GM21619 (cell line): Measurements from ENCODE around the gene PDCD5.
"Not testable (repeated sequence)": the region's sequence is repeated elsewhere in the genome, so short reads cannot be mapped to it uniquely, and the experiment has no call there.

Experiments
- ATAC-seq: cut with Tn5 transposase; IDR thresholded peaks from one replicate; pipeline ENCODE4 v1.9.1; 2021; ENCODE audit not compliant: unreplicated experiment

The PDCD5 gene, protein sequence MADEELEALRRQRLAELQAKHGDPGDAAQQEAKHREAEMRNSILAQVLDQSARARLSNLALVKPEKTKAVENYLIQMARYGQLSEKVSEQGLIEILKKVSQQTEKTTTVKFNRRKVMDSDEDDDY

DNA sequence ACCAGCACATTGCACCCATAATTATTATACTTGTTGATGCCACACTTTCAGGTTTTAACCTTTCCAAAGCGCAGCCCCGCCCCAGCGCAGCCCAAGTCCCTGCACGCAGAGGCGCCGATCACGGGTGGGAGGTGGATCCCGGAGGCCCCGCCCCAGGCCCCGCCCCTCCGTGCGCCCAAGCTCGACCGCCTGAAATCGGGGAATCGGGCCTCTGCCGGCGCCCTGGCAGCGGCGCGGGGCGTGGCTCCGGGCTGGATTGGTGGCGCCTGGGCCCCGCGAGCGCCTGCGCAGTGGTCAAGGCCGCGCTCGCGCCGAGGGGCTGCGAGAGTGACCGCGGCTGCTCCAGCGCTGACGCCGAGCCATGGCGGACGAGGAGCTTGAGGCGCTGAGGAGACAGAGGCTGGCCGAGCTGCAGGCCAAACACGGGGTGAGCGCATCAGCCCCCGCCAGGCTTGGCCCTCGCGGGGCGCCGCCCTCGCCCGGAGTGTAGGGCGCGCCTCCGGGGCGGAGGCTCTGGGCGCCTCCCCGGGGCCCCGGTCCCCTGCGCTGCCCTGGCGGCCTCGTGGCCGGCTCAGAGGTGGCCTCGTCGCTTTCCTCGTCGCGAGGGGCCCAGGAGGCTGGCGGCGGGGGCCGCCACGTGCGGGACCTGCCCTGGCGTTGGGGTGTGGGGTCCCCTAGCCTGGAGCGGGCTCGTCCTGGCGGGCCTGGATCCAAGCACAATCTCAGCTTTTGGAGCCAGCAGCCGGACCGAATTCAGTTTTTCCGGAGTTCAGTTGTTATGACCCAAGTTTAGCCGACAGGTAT lies at the start of gene PDCD5:
TSS of gene PDCD5 (plus strand) at position 290 of the 804 bp plus-strand sequence. CDS start at position 362, 72 bp downstream.
- peak; percentile 83 for ATAC-seq

- no peak for ATAC-seq
These were observed 48.8 kb upstream of the PDCD5 start for GRCh38 chr19:32532233-32532632.

- no peak for ATAC-seq
These were observed 43.4 kb upstream of the PDCD5 start for GRCh38 chr19:32537580-32537979.

DNA sequence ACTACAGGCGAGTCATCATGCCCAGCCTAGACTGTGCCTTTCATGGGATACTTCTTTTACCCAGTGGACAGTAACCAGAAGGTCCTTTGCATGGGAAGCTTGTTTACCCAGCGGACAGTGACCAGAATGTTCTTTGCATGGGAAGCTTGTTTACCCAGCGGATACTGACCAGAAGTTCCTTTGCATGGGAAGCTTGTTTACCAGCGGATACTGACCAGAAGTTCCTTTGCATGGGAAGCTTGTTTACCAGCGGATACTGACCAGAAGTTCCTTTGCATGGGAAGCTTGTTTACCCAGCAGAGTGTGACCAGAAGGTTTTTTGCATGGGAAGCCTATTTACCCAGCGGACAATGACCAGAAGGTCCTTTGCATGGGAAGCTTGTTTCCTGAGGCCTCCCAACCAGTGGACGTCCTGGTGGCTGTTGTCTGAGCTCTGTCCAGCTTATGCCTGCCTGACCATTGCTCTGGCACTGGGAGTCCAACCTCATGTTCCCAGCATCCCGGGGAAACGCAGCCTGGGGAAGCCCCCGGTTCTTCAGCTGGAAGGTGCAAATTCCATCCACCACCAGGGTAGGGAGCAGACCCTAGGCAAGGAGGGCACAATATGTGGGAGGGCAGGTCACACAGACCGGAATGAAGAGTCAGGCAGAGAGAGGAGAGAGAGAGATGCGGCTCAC lies 41.6 kb upstream of the PDCD5 start:
- no peak for ATAC-seq

DNA sequence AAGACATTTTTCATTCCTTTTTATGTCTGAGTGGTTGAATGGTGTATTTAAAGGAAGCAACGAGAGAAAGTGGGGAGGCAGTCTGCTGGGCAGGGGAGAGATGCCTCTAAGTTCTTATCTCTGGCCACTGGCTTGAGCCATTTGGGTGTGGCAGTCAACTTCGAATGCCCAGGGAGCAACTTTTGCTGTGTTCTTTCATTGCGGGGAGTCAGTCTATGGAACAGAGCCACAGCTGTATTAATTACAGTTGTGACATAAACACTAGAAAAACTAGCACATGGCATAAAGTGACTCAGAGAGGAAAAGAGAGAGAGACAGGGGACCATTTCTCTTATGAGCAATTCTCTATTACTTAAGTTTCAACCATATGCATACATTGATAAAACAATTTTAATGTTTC lies 40.4 kb upstream of the PDCD5 start:
- no peak for ATAC-seq

DNA sequence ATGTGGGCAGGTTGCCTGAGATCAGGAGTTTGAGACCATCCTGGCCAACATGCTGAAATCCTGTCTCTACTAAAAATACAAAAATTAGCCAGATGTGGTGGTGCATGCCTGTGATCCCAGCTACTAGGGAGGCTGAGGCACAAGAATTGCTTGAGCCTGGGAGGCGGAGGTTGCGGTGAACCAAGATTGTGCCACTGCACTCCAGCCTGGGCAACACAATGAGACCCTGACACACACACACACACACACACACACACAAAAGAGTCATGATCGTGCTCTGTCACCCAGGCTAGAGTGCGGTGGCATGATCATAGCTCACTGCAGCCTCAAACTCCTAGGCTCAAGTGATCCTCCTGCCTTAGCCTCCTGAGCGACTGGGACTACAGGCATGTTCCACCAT lies 39.6 kb upstream of the PDCD5 start:
- ATAC-seq, result not testable (repeated sequence)

- ATAC-seq, result no peak
These were observed 38.4 kb upstream of the PDCD5 start for GRCh38 chr19:32542477-32543108.

GRCh38 chr19:32543115-32543900 lies 37.7 kb upstream of the PDCD5 start:
- no peak for ATAC-seq

DNA sequence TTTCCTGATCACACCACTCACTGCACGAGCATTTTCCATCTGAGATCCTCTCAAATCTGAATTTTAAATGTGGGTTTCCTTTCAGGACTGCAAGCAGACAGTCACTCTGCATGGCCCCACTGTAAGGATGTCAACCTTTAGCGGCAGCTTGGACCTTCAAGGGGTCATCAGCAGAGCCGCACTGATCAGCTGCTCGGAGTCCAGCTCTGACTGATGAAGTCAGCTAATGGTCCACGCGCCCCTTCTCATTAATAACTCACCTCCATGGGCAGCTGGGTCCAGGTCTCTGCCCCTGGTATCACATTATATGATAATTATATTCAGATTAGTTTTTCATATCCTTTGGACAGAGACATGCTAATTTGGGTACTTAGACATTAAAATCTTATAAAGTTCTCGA lies 36.1 kb upstream of the PDCD5 start:
- ATAC-seq, result no peak

GRCh38 chr19:32550666-32551065 lies 30.3 kb upstream of the PDCD5 start:
- no peak for ATAC-seq

GRCh38 chr19:32555786-32556185 lies 25.2 kb upstream of the PDCD5 start:
- no peak for ATAC-seq

DNA sequence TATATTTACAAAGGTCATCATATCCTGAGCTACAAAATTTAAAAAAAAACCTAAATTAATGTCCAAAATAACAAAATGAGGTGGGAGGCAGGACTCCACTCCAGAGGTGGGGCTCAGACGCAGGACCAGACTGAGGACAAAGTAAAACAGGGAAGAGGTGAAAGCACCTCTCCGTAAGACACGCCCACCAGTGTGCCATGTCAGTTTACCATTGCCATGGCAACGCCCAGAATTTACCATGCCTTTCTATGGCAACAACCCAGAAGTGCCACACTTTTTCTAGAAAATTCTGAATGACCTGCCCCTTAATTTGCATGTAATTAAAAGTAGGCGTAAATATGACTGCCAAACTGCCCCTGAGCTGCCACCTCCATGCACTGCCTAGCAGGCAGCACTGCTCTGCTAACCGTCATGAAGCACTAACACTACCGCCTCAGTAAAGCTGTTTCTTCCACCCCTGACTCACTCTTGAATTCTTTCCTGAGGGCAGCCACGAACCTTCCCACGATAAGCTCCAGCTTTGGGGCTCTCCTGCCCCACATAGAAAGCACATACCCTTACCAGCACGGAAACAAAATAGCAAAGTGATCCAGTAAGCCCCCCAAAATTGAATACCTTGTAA lies 22.3 kb upstream of the PDCD5 start:
- no peak for ATAC-seq

- ATAC-seq, result no peak
These were observed 17.2 kb upstream of the PDCD5 start for GRCh38 chr19:32563761-32564160.

DNA sequence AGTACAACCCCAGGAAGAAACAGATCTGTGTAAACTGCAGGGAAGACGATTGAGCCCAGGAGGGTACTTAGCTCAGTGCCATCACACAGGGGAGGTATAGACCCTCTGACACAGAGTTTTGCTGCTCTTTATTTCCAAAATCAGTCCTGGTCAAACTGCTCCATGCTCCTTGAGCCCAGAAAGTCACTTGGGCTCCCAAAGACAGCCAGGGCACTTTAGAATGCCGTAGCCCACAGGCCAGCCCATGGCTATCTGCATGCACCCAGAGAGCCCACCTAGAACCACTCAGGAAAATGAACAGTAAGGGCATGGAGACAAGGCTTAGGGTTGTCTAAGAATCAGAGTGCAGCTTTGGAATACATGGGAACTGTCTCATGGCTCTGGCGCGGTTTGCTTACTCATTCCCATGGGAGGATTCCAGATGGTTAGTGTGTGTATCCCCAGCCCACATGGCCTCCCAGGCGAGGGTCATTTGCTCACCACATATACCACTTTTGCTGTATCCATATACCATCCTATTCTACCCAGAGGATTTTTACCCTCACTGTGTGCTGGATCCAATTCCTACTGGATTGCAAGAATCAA lies 14.7 kb upstream of the PDCD5 start:
- ATAC-seq, result no peak

GRCh38 chr19:32567486-32567885 lies 13.5 kb upstream of the PDCD5 start:
- ATAC-seq, result no peak

DNA sequence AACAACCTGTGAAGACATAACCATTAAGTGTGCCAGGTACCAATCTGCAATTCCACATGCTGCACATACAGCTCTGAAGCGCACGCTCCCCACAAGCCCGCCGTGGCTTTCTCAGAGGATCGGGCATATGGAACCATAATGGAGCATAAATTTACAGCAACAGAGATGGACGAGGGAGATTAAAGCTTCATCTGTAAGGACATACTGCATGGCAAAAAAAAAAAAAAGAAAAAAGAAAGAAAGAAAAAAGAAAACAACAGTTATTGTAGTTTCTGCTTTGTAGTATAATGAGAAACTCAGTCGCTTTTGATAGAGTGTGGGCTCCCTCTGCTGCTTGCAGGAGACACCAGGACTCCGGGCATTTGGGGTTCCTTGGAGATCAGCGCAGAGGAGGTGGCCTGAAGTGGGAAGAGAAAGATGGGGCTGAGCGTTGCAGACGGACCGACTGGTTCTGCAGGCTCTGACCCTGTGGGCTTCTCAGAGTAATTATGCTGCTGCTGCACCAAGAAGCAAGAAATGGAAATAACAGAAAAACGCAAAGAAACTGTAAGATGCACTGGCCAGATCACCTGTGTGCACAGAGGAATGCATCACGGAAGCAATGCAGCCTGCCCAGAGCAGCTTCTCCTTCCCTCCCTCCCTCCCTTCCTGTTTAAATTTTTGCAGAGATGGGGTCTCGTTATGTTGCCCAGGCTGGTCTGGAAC lies 10.8 kb upstream of the PDCD5 start:
- ATAC-seq, result peak; percentile 56

- not testable (repeated sequence) for ATAC-seq
These were observed 9.4 kb upstream of the PDCD5 start for GRCh38 chr19:32571471-32572075.

GRCh38 chr19:32572700-32573491 lies 8.1 kb upstream of the PDCD5 start:
- not testable (repeated sequence) for ATAC-seq
